GM23338 (cell line): ENCODE measurements around the gene STEAP2. TPM values are rescaled to one million over a fixed set of nuclear protein-coding genes. Genes with fewer than 3 reads are reported as not detected.

Source experiments
- ATAC-seq: fragments of 200-7000 bp; cut with Tn5 transposase; 3 replicates; pipeline ENCODE4 v1.9.1; 2020
- DNase-seq: peaks from one replicate; pipeline ENCODE4 v3.0.0-alpha.2; 2015; ENCODE audit warnings: low spot score
- H2AFZ ChIP-seq: fragments of 200-600 bp; sonication (generic); 2 replicates; pipeline ENCODE4 v1.8.0; 2016; ENCODE audit warnings: antibody characterized with exemption, mild to moderate bottlenecking, moderate library complexity
- H3F3A ChIP-seq: fragments of 200-600 bp; sonication (generic); replicated peaks from 2 replicates; pipeline ENCODE4 v1.8.0; 2017; ENCODE audit warnings: antibody characterized with exemption, mixed run types, low read depth
- H3K27ac ChIP-seq: fragments of 200-600 bp; sonication (generic); 2 replicates; pipeline ENCODE4 v1.6.1; 2016; ENCODE audit warnings: low read depth
- H3K27me3 ChIP-seq: fragments of 200-600 bp; sonication (generic); 2 replicates; pipeline ENCODE4 v1.8.0; 2016; ENCODE audit warnings: mild to moderate bottlenecking, mixed run types, moderate library complexity; ENCODE audit not compliant: insufficient read depth
- H3K36me3 ChIP-seq: fragments of 200-600 bp; sonication (generic); 2 replicates; pipeline ENCODE4 v1.8.0; 2016; ENCODE audit warnings: mild to moderate bottlenecking; ENCODE audit not compliant: insufficient read depth
- H3K4me1 ChIP-seq: fragments of 200-600 bp; sonication (generic); 2 replicates; pipeline ENCODE4 v1.8.0; 2016; ENCODE audit warnings: mild to moderate bottlenecking, moderate library complexity; ENCODE audit not compliant: insufficient read depth
- H3K4me2 ChIP-seq: fragments of 200-600 bp; sonication (generic); 2 replicates; pipeline ENCODE4 v1.7.1; 2017; ENCODE audit warnings: mixed run types
- H3K4me3 ChIP-seq: fragments of 200-600 bp; sonication (generic); 2 replicates; pipeline ENCODE4 v1.6.1; 2016; ENCODE audit warnings: mixed run types
- H3K79me2 ChIP-seq: fragments of 200-600 bp; sonication (generic); replicated peaks from 2 replicates; pipeline ENCODE4 v1.8.0; 2017; ENCODE audit warnings: mild to moderate bottlenecking; ENCODE audit not compliant: insufficient read depth
- H3K9me2 ChIP-seq: fragments of 200-600 bp; sonication (generic); 2 replicates; pipeline ENCODE4 v1.8.0; 2017; ENCODE audit not compliant: insufficient read depth
- H4K20me1 ChIP-seq: fragments of 200-600 bp; sonication (generic); replicated peaks from 2 replicates; pipeline ENCODE4 v1.8.0; 2017; ENCODE audit warnings: mild to moderate bottlenecking; ENCODE audit not compliant: insufficient read depth
- H3K27ac Mint-ChIP-seq: 2 replicates; pipeline ENCODE4 v1.8.0; 2020; ENCODE audit warnings: inconsistent platforms, mild to moderate bottlenecking, moderate library complexity, mixed read lengths
- H3K27me3 Mint-ChIP-seq: 3 replicates; pipeline ENCODE4 v1.8.0; 2022; ENCODE audit warnings: low read depth, mild to moderate bottlenecking, moderate library complexity, mixed read lengths, inconsistent platforms; ENCODE audit not compliant: insufficient read depth, poor library complexity
- H3K36me3 Mint-ChIP-seq: 3 replicates; pipeline ENCODE4 v1.8.0; 2021; ENCODE audit warnings: low read depth, mild to moderate bottlenecking, inconsistent platforms, moderate library complexity, mixed read lengths
- H3K4me1 Mint-ChIP-seq: 3 replicates; pipeline ENCODE4 v1.8.0; 2020; ENCODE audit warnings: mild to moderate bottlenecking, inconsistent platforms, mixed read lengths
- H3K4me3 Mint-ChIP-seq: 3 replicates; pipeline ENCODE4 v1.8.0; 2021; ENCODE audit warnings: moderate library complexity, mild to moderate bottlenecking, inconsistent platforms, mixed read lengths
- H3K9me3 Mint-ChIP-seq: 3 replicates; pipeline ENCODE4 v1.8.0; 2020; ENCODE audit warnings: moderate library complexity, mild to moderate bottlenecking, inconsistent platforms, mixed read lengths
- CREB1 ChIP-seq: fragments of 250-450 bp; sonication (Bioruptor Pico); IDR thresholded peaks from 2 replicates; pipeline ENCODE4 v1.5.0; 2020; ENCODE audit warnings: low read depth, mild to moderate bottlenecking, moderate library complexity
- CTCF ChIP-seq, 2 experiments: fragments of 200-600 bp in 1 of 2; sonication (generic) in 1 of 2; conservative IDR thresholded peaks; 2 replicates each; pipeline versions ENCODE4 v1.5.1 to v1.6.1; 2016 to 2017; ENCODE audit warnings: antibody characterized with exemption in 2 of 2, low read depth in 2 of 2, mild to moderate bottlenecking in 2 of 2, moderate library complexity in 1 of 2
- ETS1 ChIP-seq: IDR thresholded peaks from 2 replicates; pipeline ENCODE4 v1.6.1; 2016; ENCODE audit warnings: antibody characterized with exemption
- EZH2 ChIP-seq: fragments of 200-600 bp; sonication (generic); IDR thresholded peaks from one replicate; pipeline ENCODE4 v1.8.0; 2017; ENCODE audit warnings: antibody characterized with exemption, mild to moderate bottlenecking, low read depth; ENCODE audit not compliant: unreplicated experiment
- EZH2phosphoT487 ChIP-seq: fragments of 200-600 bp; sonication (generic); IDR thresholded peaks from one replicate; pipeline ENCODE4 v1.8.1; 2018; ENCODE audit warnings: antibody characterized with exemption; ENCODE audit not compliant: unreplicated experiment
- JUNB ChIP-seq: IDR thresholded peaks from one replicate; pipeline ENCODE4 v1.6.1; 2016; ENCODE audit warnings: antibody characterized with exemption; ENCODE audit not compliant: unreplicated experiment
- NANOG ChIP-seq: IDR thresholded peaks from 2 replicates; pipeline ENCODE4 v1.6.1; 2016; ENCODE audit warnings: antibody characterized with exemption, borderline replicate concordance
- POLR2AphosphoS5 ChIP-seq: IDR thresholded peaks from 2 replicates; pipeline ENCODE4 v1.6.1; 2016; ENCODE audit warnings: antibody characterized with exemption, low read depth
- REST ChIP-seq: IDR thresholded peaks from one replicate; pipeline ENCODE4 v1.6.1; 2018; ENCODE audit warnings: antibody characterized with exemption; ENCODE audit not compliant: unreplicated experiment
- STAT1 ChIP-seq: IDR thresholded peaks from one replicate; pipeline ENCODE4 v1.6.1; 2016; ENCODE audit warnings: antibody characterized with exemption; ENCODE audit not compliant: unreplicated experiment
- ZNF114 ChIP-seq: fragments of 250-450 bp; sonication (Bioruptor Pico); IDR thresholded peaks from 2 replicates; pipeline ENCODE4 v1.5.0; 2020; ENCODE audit warnings: mild to moderate bottlenecking, moderate library complexity
- ZNF331 ChIP-seq: fragments of 250-450 bp; sonication (Bioruptor Pico); IDR thresholded peaks from 2 replicates; pipeline ENCODE4 v1.5.0; 2020; ENCODE audit warnings: low read depth, mild to moderate bottlenecking, moderate library complexity
- ZNF462 ChIP-seq: fragments of 250-450 bp; sonication (Bioruptor Pico); IDR thresholded peaks from 2 replicates; pipeline ENCODE4 v1.5.0; 2020; ENCODE audit warnings: mild to moderate bottlenecking, moderate library complexity
- polyA plus RNA-seq: library from polyadenylated mRNA; unstranded; fragments of >200 nt; fragmentation: Nextera tagmentation; extraction: Ambion mirVana; gene quantifications from 2 replicates; pipeline ENCODE4 v1.2.1, GENCODE V29; 2016
- total RNA-seq: library from RNA; depleted of rRNA; stranded (reverse); fragments of >200 nt; shearing (Covaris generic); gene quantifications from 2 replicates; pipeline ENCODE4 v1.2.3, GENCODE V29; 2014

STEAP2 gene
- total and polyA plus RNA-seq, 2 experiments from 2014 or later, result 13.1 to 22.0 TPM

- no peaks in the 10 kb centered on the region for H3K4me1 Mint-ChIP-seq
- Histone ChIP-seq H3K36me3 (no peaks in the 10 kb centered on the region), H3K79me2 (no peaks in the 10 kb centered on the region), H3F3A (no peaks in the 10 kb centered on the region), H3K4me1 (no peaks in the 10 kb centered on the region), H2AFZ (no peak overlapping the region), H3K27me3 (no peaks in the 10 kb centered on the region), H4K20me1 (no peaks in the 10 kb centered on the region), H3K4me3 (no peak overlapping the region), H3K4me2 (no peak overlapping the region), H3K9me2 (0 out of 2 replicates have a peak, but pooled peaks cover 7% of the 10 kb centered on the region), H3K27ac (no peak overlapping the region)
- DNase-seq (no peak), ATAC-seq (no peak)
- peaks cover 10% of the 10 kb centered on the region; the same call in 1 of the 3 replicates for H3K36me3 Mint-ChIP-seq
- no peak for TF ChIP-seq ZNF114
- TF ChIP-seq EZH2, result no peak
- TF ChIP-seq STAT1, result no peak
- TF ChIP-seq NANOG, result no peak
- no peak for TF ChIP-seq JUNB
- TF ChIP-seq ZNF462 (CRISPR knock-in tag), result no peak
- no peak for TF ChIP-seq REST
- no peak for TF ChIP-seq CTCF (conservative IDR thresholded peaks at IDR 0.05; ENCODE audit: low read depth in 2 of 2)
- TF ChIP-seq CREB1 (CRISPR knock-in tag), result no peak
- TF ChIP-seq ETS1, result no peak
- TF ChIP-seq EZH2phosphoT487, result no peak
- TF ChIP-seq POLR2AphosphoS5, result no peak
- no peak for TF ChIP-seq ZNF331 (CRISPR knock-in tag)
- H3K9me3 Mint-ChIP-seq, result peaks cover 22% of the 10 kb centered on the region
- no peak overlapping the region for H3K27ac Mint-ChIP-seq
- no peak overlapping the region for H3K4me3 Mint-ChIP-seq
- peaks cover 2% of the 10 kb centered on the region for H3K27me3 Mint-ChIP-seq
Observed at GRCh38 chr7:90173127-90173844, 38.3 kb upstream of the STEAP2 start.
